A673 (cell line): ENCODE results near the gene LPP.

Experiments used
- CTCF ChIP-seq: fragments of 300-800, 200-600 bp; sonication (generic); conservative IDR thresholded peaks from 2 replicates; pipeline ENCODE4 v1.5.1; 2017; ENCODE audit warnings: low read depth, mild to moderate bottlenecking, antibody characterized with exemption, low read length, moderate library complexity, mixed read lengths
- EZH2 ChIP-seq: fragments of 200-600 bp; sonication (generic); IDR thresholded peaks from 2 replicates; pipeline ENCODE4 v1.6.1; 2017; ENCODE audit warnings: borderline replicate concordance, low read depth, mild to moderate bottlenecking, mixed read lengths, antibody characterized with exemption, low read length; ENCODE audit not compliant: poor library complexity, severe bottlenecking

- no peak for TF ChIP-seq CTCF
- no peak for TF ChIP-seq EZH2
Observed at GRCh38 chr3:188776447-188776846, 622.5 kb downstream of the LPP start.
